ENCODE measurements around the gene SEPTIN7. TPM values are rescaled to one million over a fixed set of nuclear protein-coding genes. Genes with fewer than 3 reads are reported as not detected.

SEPTIN7 gene
- total RNA-seq, 1 donor from 2014 or later = 271 TPM

- FAIRE-seq = no peak
- DNase-seq (ENCODE audit: low spot score in 2 of 2) = no peak
Measured at GRCh38 chr7:35826751-35827150, 25.9 kb downstream of the SEPTIN7 start.

GRCh38 chr7:35828817-35829216 is 28.0 kb downstream of the SEPTIN7 start:
- no peak for FAIRE-seq

GRCh38 chr7:35831208-35831607 is 30.4 kb downstream of the SEPTIN7 start:
- DNase-seq (ENCODE audit: low spot score in 2 of 2) (no peak), FAIRE-seq (no peak)

More at GRCh38 chr7:35828817-35829216, 28.0 kb downstream of the SEPTIN7 start:
- no peak for DNase-seq (ENCODE audit: low spot score in 2 of 2)

- DNase-seq (ENCODE audit: low spot score in 2 of 2) (no peak), FAIRE-seq (no peak)
Measured at GRCh38 chr7:35839860-35840854, 39.3 kb downstream of the SEPTIN7 start.

- FAIRE-seq = no peak
- DNase-seq (ENCODE audit: low spot score in 2 of 2) = no peak
Measured at GRCh38 chr7:35846816-35847412, 46.1 kb downstream of the SEPTIN7 start.

- no peak for DNase-seq (ENCODE audit: low spot score in 2 of 2)
- FAIRE-seq = no peak
Measured at GRCh38 chr7:35848725-35849124, 47.9 kb downstream of the SEPTIN7 start.

GRCh38 chr7:35849158-35849831 is 48.4 kb downstream of the SEPTIN7 start:
- FAIRE-seq = no peak
- DNase-seq (ENCODE audit: low spot score in 2 of 2) = no peak

- no peak for DNase-seq (ENCODE audit: low spot score in 2 of 2)
- FAIRE-seq = no peak
Measured at GRCh38 chr7:35849954-35850353, 49.1 kb downstream of the SEPTIN7 start.

Other genes starting within 250 kb of the SEPTIN7 start
- 21.2 TPM for gene HERPUD2, start 105.9 kb upstream of the SEPTIN7 start, total RNA-seq